IPS-18a (cell line): ENCODE results near the gene VASN.
"Not testable (repeated sequence)": the region's sequence is repeated elsewhere in the genome, so short reads cannot be mapped to it uniquely, and the experiment has no call there.

Experiments used
- H3K27ac ChIP-seq: one replicate; pipeline ENCODE4 v1.5.1; 2013; ENCODE audit warnings: low read length
- H3K27me3 ChIP-seq: one replicate; pipeline ENCODE4 v1.6.1; 2013; ENCODE audit warnings: mild to moderate bottlenecking, low read length; ENCODE audit not compliant: control insufficient read depth, insufficient read depth
- H3K36me3 ChIP-seq: one replicate; pipeline ENCODE4 v1.6.1; 2013; ENCODE audit warnings: low read depth, low read length; ENCODE audit not compliant: control insufficient read depth
- H3K4me1 ChIP-seq: one replicate; pipeline ENCODE4 v1.6.1; 2013; ENCODE audit warnings: low read depth, low read length; ENCODE audit not compliant: control insufficient read depth
- H3K4me3 ChIP-seq: one replicate; pipeline ENCODE4 v1.5.1; 2013; ENCODE audit warnings: low read length
- H3K9ac ChIP-seq: one replicate; pipeline ENCODE4 v1.6.1; 2013; ENCODE audit warnings: mild to moderate bottlenecking, low read length, moderate library complexity
- H3K9me3 ChIP-seq: one replicate; pipeline ENCODE4 v1.6.1; 2013; ENCODE audit warnings: low read depth, low read length; ENCODE audit not compliant: control insufficient read depth

VASN gene

GRCh38 chr16:4339909-4340308 lies 31.7 kb upstream of the VASN start:
- no peaks in the 10 kb centered on the region for H3K4me1 ChIP-seq
- no peaks in the 10 kb centered on the region for H3K9me3 ChIP-seq
- H3K9ac ChIP-seq = no peak overlapping the region
- H3K27me3 ChIP-seq = no peaks in the 10 kb centered on the region
- peaks cover 16% of the 10 kb centered on the region for H3K36me3 ChIP-seq
- no peak overlapping the region for H3K4me3 ChIP-seq
- no peak overlapping the region for H3K27ac ChIP-seq

- Histone ChIP-seq H3K4me1 (no peaks in the 10 kb centered on the region), H3K36me3 (peaks cover 16% of the 10 kb centered on the region), H3K4me3 (no peak overlapping the region), H3K9me3 (no peaks in the 10 kb centered on the region), H3K9ac (no peak overlapping the region), H3K27me3 (no peaks in the 10 kb centered on the region), H3K27ac (no peak overlapping the region)
Observed at GRCh38 chr16:4340443-4340842, 31.2 kb upstream of the VASN start.

GRCh38 chr16:4341250-4341649 lies 30.4 kb upstream of the VASN start:
- H3K9ac ChIP-seq = no peak overlapping the region
- peaks cover 13% of the 10 kb centered on the region for H3K36me3 ChIP-seq
- no peak overlapping the region for H3K4me3 ChIP-seq
- H3K4me1 ChIP-seq = no peaks in the 10 kb centered on the region
- no peaks in the 10 kb centered on the region for H3K27me3 ChIP-seq
- H3K9me3 ChIP-seq = no peaks in the 10 kb centered on the region
- no peak overlapping the region for H3K27ac ChIP-seq

GRCh38 chr16:4342866-4343744 lies 28.5 kb upstream of the VASN start:
- Histone ChIP-seq H3K9ac (no peak overlapping the region), H3K9me3 (no peaks in the 10 kb centered on the region), H3K4me1 (no peaks in the 10 kb centered on the region), H3K4me3 (no peak overlapping the region), H3K36me3 (peaks cover 13% of the 10 kb centered on the region), H3K27ac (no peak overlapping the region), H3K27me3 (no peaks in the 10 kb centered on the region)

- not testable (repeated sequence) for H3K4me1 ChIP-seq, H3K27me3 ChIP-seq, H3K4me3 ChIP-seq, H3K9ac ChIP-seq, H3K36me3 ChIP-seq, H3K9me3 ChIP-seq, H3K27ac ChIP-seq
Observed at GRCh38 chr16:4344300-4344982, 27.2 kb upstream of the VASN start.

- Histone ChIP-seq H3K27me3 (no peaks in the 10 kb centered on the region), H3K27ac (no peak overlapping the region), H3K36me3 (peaks cover 3% of the 10 kb centered on the region), H3K4me1 (no peaks in the 10 kb centered on the region), H3K9ac (no peak overlapping the region), H3K9me3 (no peaks in the 10 kb centered on the region), H3K4me3 (no peak overlapping the region)
Observed at GRCh38 chr16:4344983-4345835, 26.4 kb upstream of the VASN start.

- H3K27ac ChIP-seq = no peak overlapping the region
- no peaks in the 10 kb centered on the region for H3K4me1 ChIP-seq
- no peaks in the 10 kb centered on the region for H3K9me3 ChIP-seq
- no peak overlapping the region for H3K9ac ChIP-seq
- no peaks in the 10 kb centered on the region for H3K27me3 ChIP-seq
- peaks cover under 1% of the 10 kb centered on the region for H3K36me3 ChIP-seq
- no peak overlapping the region for H3K4me3 ChIP-seq
Observed at GRCh38 chr16:4345836-4346781, 25.5 kb upstream of the VASN start.

- Histone ChIP-seq H3K9ac (no peak overlapping the region), H3K4me3 (no peak overlapping the region)
Observed at GRCh38 chr16:4347010-4347409, 24.6 kb upstream of the VASN start.

GRCh38 chr16:4347765-4348509 lies 23.7 kb upstream of the VASN start:
- H3K9ac ChIP-seq = no peak overlapping the region
- H3K36me3 ChIP-seq = no peaks in the 10 kb centered on the region
- H3K27me3 ChIP-seq = peaks cover 4% of the 10 kb centered on the region
- no peaks in the 10 kb centered on the region for H3K9me3 ChIP-seq
- no peak overlapping the region for H3K4me3 ChIP-seq
- H3K4me1 ChIP-seq = peaks cover 4% of the 10 kb centered on the region
- H3K27ac ChIP-seq = no peak overlapping the region

More at GRCh38 chr16:4347010-4347409, 24.6 kb upstream of the VASN start:
- peaks cover 4% of the 10 kb centered on the region for H3K27me3 ChIP-seq
- H3K27ac ChIP-seq = no peak overlapping the region
- H3K9me3 ChIP-seq = no peaks in the 10 kb centered on the region
- no peaks in the 10 kb centered on the region for H3K36me3 ChIP-seq
- peaks cover 4% of the 10 kb centered on the region for H3K4me1 ChIP-seq

GRCh38 chr16:4349332-4349731 lies 22.3 kb upstream of the VASN start:
- Histone ChIP-seq H3K4me3 (no peak overlapping the region), H3K36me3 (no peaks in the 10 kb centered on the region), H3K27ac (no peak overlapping the region), H3K9ac (no peak overlapping the region), H3K9me3 (no peaks in the 10 kb centered on the region), H3K4me1 (peaks cover 4% of the 10 kb centered on the region), H3K27me3 (peaks cover 4% of the 10 kb centered on the region)
